Neural crest cell (in vitro differentiated cells): ENCODE measurements around the gene CACNA1A. TPM values are rescaled to one million over a fixed set of nuclear protein-coding genes. Genes with fewer than 3 reads are reported as not detected.

Experiments
- DNase-seq: peaks from one replicate; pipeline ENCODE4 v3.0.0; 2021; ENCODE audit warnings: low read depth, mixed read lengths, low spot score
- H3K27ac Mint-ChIP-seq: one replicate; pipeline ENCODE4 v1.8.0; 2021; ENCODE audit warnings: mild to moderate bottlenecking, mixed read lengths; ENCODE audit not compliant: unreplicated experiment
- H3K27me3 Mint-ChIP-seq: 2 replicates; pipeline ENCODE4 v1.8.0; 2021; ENCODE audit warnings: low read depth, mild to moderate bottlenecking, mixed read lengths
- H3K36me3 Mint-ChIP-seq: 2 replicates; pipeline ENCODE4 v1.8.0; 2021; ENCODE audit warnings: low read depth, mild to moderate bottlenecking, mixed read lengths
- H3K4me1 Mint-ChIP-seq: 2 replicates; pipeline ENCODE4 v1.8.0; 2021; ENCODE audit warnings: mixed read lengths
- H3K4me3 Mint-ChIP-seq: one replicate; pipeline ENCODE4 v1.8.0; 2021; ENCODE audit warnings: mild to moderate bottlenecking, mixed read lengths
- H3K9me3 Mint-ChIP-seq: 2 replicates; pipeline ENCODE4 v1.8.0; 2021; ENCODE audit warnings: mixed read lengths
- total RNA-seq: library from RNA; stranded (reverse); gene quantifications from 2 replicates; pipeline ENCODE4 v1.2.1, GENCODE V29; 2021
- TF ChIP-seq, protein P1 (sequence below): fragments of 200-600 bp; sonication (generic); conservative IDR thresholded peaks from 2 replicates; pipeline ENCODE4 v1.5.0; 2021; ENCODE audit warnings: antibody characterized with exemption, mild to moderate bottlenecking

Gene CACNA1A
- total RNA-seq, 1 donor from 2014 or later, result 2.8 TPM

DNA sequence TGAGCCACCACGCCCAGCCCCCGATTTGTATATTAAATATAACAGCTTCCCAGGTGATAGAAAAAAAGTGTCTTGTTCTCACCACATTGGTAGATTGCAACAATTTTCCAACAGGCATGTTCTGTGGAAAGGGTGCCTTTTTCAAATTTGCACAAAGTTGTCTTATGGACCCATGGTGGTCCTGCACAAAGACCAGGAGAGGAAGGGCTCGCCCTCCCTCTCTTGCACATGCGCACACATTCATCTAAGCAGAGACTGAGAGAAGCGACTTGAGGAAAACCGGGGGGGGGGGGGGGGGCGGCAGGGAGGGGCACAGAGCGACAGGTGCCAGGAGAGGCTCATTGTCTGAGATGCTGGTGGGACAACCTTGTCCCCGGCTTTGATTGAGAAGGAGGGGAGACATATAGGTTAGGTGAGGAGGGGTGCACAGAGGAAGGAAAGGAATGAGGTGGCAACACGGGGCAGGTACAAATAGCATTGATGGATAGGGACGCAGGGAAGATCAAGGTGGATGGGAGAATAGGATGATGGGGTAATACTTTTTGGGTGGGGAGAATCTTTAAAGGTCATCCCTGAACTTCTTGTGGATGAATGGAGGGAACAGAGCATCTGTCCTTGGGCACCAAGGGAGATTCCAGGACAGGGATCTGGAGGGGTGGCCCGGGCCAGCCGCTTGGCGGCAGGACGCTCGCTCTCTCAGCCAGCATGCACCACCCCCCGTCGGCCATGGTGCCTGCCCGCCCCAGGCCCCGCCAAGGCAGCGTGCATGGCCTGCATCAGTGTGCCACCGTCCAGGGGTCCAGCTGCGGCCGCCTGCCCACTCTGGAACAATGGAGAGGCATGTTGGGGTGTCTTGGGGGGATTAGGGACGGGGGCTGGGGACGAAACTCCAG lies 280.1 kb downstream of the CACNA1A start:
- Mint-ChIP-seq H3K4me1 (peaks cover 9% of the 10 kb centered on the region), H3K9me3 (no peaks in the 10 kb centered on the region)
- no peak for DNase-seq

DNA sequence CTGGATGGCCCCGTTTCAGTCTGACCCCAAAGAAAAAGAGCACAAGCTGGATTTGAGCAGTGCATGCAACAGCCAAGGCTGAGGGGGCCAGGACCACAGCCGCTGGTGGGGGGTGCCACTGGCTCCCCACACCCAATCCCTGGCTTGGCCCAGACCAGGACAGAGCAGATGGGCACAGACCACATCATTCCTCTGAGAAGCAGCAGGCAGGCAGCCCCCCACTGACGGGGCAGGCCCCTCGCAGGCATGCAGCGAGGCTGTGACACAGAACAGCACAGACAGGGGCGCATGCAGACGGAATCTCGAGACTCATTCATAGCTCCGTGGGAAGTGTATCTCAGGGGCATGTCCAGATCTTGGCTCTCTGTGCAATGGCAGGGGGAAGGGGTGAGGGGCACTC lies 281.2 kb downstream of the CACNA1A start:
- no peak overlapping the region for H3K4me3 Mint-ChIP-seq
- H3K27me3 Mint-ChIP-seq, result peaks cover 8% of the 10 kb centered on the region
- H3K9me3 Mint-ChIP-seq, result no peaks in the 10 kb centered on the region
- TF ChIP-seq, protein P1, sequence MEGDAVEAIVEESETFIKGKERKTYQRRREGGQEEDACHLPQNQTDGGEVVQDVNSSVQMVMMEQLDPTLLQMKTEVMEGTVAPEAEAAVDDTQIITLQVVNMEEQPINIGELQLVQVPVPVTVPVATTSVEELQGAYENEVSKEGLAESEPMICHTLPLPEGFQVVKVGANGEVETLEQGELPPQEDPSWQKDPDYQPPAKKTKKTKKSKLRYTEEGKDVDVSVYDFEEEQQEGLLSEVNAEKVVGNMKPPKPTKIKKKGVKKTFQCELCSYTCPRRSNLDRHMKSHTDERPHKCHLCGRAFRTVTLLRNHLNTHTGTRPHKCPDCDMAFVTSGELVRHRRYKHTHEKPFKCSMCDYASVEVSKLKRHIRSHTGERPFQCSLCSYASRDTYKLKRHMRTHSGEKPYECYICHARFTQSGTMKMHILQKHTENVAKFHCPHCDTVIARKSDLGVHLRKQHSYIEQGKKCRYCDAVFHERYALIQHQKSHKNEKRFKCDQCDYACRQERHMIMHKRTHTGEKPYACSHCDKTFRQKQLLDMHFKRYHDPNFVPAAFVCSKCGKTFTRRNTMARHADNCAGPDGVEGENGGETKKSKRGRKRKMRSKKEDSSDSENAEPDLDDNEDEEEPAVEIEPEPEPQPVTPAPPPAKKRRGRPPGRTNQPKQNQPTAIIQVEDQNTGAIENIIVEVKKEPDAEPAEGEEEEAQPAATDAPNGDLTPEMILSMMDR, result no peak
- no peak overlapping the region for H3K27ac Mint-ChIP-seq
- H3K36me3 Mint-ChIP-seq, result no peaks in the 10 kb centered on the region
- DNase-seq, result no peak
- peaks cover 9% of the 10 kb centered on the region for H3K4me1 Mint-ChIP-seq

More for the DNA sequence above, 280.1 kb downstream of the CACNA1A start:
- no peaks in the 10 kb centered on the region for H3K36me3 Mint-ChIP-seq
- no peak overlapping the region for H3K4me3 Mint-ChIP-seq
- H3K27me3 Mint-ChIP-seq, result peaks cover 10% of the 10 kb centered on the region
- TF ChIP-seq, protein P1, result no peak
- H3K27ac Mint-ChIP-seq, result no peak overlapping the region

DNA sequence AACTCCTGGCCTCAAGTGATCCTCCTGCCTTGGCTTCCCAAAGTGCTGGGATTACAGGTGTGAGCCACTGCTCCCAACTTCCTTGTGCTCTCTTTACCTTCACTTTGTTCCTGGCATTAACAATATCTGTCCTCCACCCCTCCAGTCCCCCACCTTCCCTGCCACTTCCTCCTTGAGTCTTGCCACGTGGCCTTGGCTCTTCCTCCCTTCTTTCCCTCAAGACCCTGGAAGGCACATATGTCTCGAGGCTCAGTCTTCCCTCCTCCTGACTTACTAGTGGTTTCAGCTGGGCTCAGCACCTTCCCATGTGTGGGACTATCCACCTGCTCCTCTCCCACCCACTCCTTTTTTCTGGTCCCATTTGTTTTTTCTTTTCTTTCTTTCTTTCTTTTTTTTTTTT lies 285.4 kb downstream of the CACNA1A start:
- no peak overlapping the region for H3K4me3 Mint-ChIP-seq
- H3K27ac Mint-ChIP-seq, result no peak overlapping the region
- no peaks in the 10 kb centered on the region for H3K9me3 Mint-ChIP-seq
- no peaks in the 10 kb centered on the region for H3K36me3 Mint-ChIP-seq
- TF ChIP-seq, protein P1, result no peak
- no peaks in the 10 kb centered on the region for H3K27me3 Mint-ChIP-seq
- peaks cover 17% of the 10 kb centered on the region for H3K4me1 Mint-ChIP-seq
- DNase-seq, result no peak

DNA sequence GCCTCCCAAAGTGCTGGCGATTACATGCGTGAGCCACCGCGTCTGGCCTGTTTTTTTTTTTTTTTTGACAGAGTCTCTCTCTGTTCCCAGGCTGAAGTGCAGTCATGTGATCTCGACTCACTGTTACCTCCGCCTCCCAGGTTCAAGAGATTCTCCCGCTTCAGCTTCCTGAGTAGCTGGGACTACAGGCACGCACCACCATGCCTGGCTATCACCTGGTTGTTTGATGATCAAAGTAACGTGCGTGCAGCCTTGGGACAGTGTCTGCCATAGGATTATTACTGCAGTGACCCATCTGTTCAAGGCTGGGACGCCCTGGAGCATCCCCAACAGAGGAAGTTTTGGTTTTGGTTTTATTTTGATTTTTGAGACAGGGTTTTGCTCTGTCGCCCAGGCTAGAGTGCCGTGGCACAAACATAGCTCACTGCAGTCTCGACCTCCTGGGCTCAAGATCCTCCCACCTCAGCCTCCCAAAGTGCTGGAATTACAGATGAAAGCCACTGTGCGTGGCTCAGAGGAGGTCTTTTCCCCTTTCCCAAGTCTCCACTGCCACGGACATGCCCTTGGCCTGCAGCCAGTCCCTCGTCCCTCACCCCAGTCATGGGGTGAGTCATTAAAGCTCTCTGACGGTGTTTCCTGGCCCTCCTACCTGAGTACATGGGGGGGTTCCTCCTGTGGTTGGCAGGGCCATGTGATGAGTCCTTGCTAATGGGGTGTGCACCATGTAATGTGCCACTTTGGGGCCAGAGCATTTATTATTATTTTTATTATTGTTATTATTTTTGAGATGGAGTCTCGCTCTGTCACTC lies 290.5 kb downstream of the CACNA1A start:
- no peak overlapping the region for H3K27ac Mint-ChIP-seq
- no peak for DNase-seq
- peaks cover 22% of the 10 kb centered on the region for H3K4me1 Mint-ChIP-seq

DNA sequence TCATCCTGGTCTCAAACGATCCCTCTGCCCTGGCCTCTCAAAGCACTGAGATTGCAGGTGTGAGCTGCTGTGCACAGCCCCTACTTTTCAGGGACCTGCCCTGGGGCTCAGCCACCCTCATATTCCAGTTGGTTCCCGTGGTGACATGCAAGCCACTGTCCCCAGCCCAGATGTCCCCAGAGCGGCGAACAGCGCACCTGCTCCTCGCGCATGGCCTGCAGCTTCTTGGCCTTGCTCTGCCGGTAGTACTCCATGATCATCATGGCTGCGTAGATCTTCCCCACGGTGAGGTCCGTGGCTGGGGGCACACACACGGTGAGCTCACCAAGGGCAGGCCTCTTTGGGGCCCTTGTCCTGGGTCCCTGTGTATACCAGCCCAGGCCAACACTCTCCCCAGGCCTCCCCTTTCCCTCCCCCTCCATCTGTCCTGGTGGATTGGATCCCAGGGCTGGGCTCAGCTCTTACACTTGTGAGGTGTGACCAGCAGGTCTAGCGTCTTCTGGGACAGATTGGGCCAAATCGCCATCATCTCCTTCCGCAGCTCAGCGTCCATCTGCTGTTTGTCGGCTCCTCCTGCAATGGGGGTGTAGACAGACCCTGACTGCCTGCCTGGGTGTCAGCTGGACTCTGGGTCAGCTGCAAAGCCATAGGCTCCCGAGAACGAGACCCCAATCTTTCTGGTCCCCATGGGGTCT lies 292.1 kb downstream of the CACNA1A start:
- no peak overlapping the region for H3K27ac Mint-ChIP-seq
- H3K4me3 Mint-ChIP-seq, result no peak overlapping the region
- H3K9me3 Mint-ChIP-seq, result no peaks in the 10 kb centered on the region
- DNase-seq, result no peak
- H3K36me3 Mint-ChIP-seq, result no peaks in the 10 kb centered on the region
- TF ChIP-seq, protein P1, result no peak
- peaks cover 22% of the 10 kb centered on the region for H3K4me1 Mint-ChIP-seq
- H3K27me3 Mint-ChIP-seq, result no peaks in the 10 kb centered on the region

More for the DNA sequence above, 290.5 kb downstream of the CACNA1A start:
- TF ChIP-seq, protein P1, result no peak
- no peaks in the 10 kb centered on the region for H3K27me3 Mint-ChIP-seq
- H3K36me3 Mint-ChIP-seq, result no peaks in the 10 kb centered on the region
- H3K9me3 Mint-ChIP-seq, result no peaks in the 10 kb centered on the region
- H3K4me3 Mint-ChIP-seq, result no peak overlapping the region
